Measurements from ENCODE around the gene ICA1.
"Not testable (repeated sequence)": the region's sequence is repeated elsewhere in the genome, so short reads cannot be mapped to it uniquely, and the experiment has no call there.

ICA1 gene

DNA sequence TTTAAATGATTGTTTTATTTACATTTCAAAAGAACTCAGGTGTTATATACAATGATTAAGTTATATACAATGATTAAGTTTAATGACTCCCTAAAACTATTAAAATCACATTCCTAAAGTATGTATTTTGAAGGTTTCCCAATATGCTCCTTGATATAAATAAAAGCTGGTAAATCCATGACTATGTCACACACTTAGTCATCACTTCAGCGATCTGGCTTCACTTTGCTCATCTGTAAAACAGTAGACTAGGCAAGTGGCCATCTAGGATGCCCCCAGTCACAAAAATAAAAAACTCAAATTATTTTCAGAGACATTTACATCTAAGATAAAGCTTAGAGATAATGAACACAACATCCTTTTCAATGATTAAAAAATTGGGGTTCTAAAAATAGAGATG, 10.8 kb downstream of the ICA1 start:
- Histone ChIP-seq H3K9me3 (replicated peaks; ENCODE audit: insufficient read depth, low read length) (no peaks in the 10 kb centered on the region), H4K20me1 (ENCODE audit: insufficient read depth, low read length) (no peaks in the 10 kb centered on the region), H3K27ac (ENCODE audit: low read length) (no peak overlapping the region), H3K4me2 (ENCODE audit: low read depth, low read length) (no peak overlapping the region), H3K79me2 (ENCODE audit: low read length) (no peaks in the 10 kb centered on the region), H3K9ac (ENCODE audit: low read length) (no peak overlapping the region), H3K36me3 (replicated peaks; ENCODE audit: insufficient read depth, low read length) (no peaks in the 10 kb centered on the region), H3K4me3 (ENCODE audit: low read length) (no peak overlapping the region), H3K9me2 (replicated peaks; ENCODE audit: insufficient read depth, low read length) (no peaks in the 10 kb centered on the region), H2AFZ (ENCODE audit: low read length) (no peak overlapping the region), H3F3A (ENCODE audit: insufficient read depth, low read length) (no peaks in the 10 kb centered on the region), H3K4me1 (ENCODE audit: low read length) (peaks cover under 1% of the 10 kb centered on the region; the same call in 1 of the 2 replicates), H3K27me3 (replicated peaks; ENCODE audit: insufficient read depth, low read length) (no peaks in the 10 kb centered on the region)
- no peak for DNase-seq
- TF ChIP-seq, protein P1, sequence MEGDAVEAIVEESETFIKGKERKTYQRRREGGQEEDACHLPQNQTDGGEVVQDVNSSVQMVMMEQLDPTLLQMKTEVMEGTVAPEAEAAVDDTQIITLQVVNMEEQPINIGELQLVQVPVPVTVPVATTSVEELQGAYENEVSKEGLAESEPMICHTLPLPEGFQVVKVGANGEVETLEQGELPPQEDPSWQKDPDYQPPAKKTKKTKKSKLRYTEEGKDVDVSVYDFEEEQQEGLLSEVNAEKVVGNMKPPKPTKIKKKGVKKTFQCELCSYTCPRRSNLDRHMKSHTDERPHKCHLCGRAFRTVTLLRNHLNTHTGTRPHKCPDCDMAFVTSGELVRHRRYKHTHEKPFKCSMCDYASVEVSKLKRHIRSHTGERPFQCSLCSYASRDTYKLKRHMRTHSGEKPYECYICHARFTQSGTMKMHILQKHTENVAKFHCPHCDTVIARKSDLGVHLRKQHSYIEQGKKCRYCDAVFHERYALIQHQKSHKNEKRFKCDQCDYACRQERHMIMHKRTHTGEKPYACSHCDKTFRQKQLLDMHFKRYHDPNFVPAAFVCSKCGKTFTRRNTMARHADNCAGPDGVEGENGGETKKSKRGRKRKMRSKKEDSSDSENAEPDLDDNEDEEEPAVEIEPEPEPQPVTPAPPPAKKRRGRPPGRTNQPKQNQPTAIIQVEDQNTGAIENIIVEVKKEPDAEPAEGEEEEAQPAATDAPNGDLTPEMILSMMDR (IDR thresholded peaks at IDR 0.05; ENCODE audit: low read length): no peak
- TF ChIP-seq EZH2 (optimal IDR thresholded peaks at IDR 0.05; ENCODE audit: low read depth, low read length) (no peak), EZH2phosphoT487 (IDR thresholded peaks at IDR 0.05; ENCODE audit: low read length) (no peak)

DNA sequence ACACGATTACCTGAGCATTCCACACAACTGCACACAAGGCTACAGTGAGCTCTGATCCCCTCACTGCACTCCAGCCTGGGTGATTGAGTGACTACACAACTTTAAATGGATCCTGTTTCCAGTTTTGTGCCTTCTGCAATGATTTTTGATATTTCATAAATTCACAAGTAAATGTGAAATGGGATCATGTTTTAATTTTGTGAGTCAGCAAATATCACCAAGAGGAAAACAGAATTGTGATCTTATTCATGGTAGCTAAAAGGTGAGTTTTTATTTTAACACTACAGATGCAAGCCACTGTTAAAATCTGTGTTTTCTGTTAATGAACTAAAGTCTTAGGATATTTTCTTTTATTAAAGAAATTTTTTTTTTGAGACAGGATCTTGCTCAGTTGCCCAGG, 11.4 kb downstream of the ICA1 start:
- no peak for DNase-seq
- Histone ChIP-seq H3K27ac (ENCODE audit: low read length) (no peak overlapping the region), H3K4me2 (ENCODE audit: low read depth, low read length) (no peak overlapping the region), H3K9me2 (replicated peaks; ENCODE audit: insufficient read depth, low read length) (no peaks in the 10 kb centered on the region), H3K4me3 (ENCODE audit: low read length) (no peak overlapping the region), H3K4me1 (ENCODE audit: low read length) (peaks cover 4% of the 10 kb centered on the region; the same call in 1 of the 2 replicates), H4K20me1 (ENCODE audit: insufficient read depth, low read length) (no peaks in the 10 kb centered on the region), H3K9me3 (replicated peaks; ENCODE audit: insufficient read depth, low read length) (no peaks in the 10 kb centered on the region), H3K9ac (ENCODE audit: low read length) (no peak overlapping the region), H3K79me2 (ENCODE audit: low read length) (no peaks in the 10 kb centered on the region), H2AFZ (ENCODE audit: low read length) (no peak overlapping the region), H3F3A (ENCODE audit: insufficient read depth, low read length) (no peaks in the 10 kb centered on the region), H3K36me3 (replicated peaks; ENCODE audit: insufficient read depth, low read length) (no peaks in the 10 kb centered on the region), H3K27me3 (replicated peaks; ENCODE audit: insufficient read depth, low read length) (no peaks in the 10 kb centered on the region)
- TF ChIP-seq EZH2phosphoT487 (IDR thresholded peaks at IDR 0.05; ENCODE audit: low read length): no peak

DNA sequence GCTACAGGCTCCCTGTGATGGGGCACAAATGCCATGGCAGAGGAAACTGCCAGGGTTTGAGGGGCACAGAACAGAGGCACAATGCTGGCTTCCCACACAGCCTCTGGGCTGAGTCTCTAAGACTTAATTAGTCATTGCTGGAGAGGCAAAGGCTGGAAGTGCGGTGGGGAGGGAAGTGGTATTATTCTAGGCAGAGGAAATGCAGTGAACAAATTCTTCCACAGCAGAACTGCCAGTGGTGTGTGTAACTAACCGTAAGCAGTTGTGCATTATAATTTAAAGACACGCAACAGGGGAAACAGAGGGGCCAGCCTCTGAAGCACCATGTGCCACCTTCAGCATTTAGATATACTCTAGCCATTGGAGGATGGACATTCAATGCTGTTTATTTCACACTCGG, 12.8 kb downstream of the ICA1 start:
- Histone ChIP-seq H3K9me3 (replicated peaks; ENCODE audit: insufficient read depth, low read length) (no peaks in the 10 kb centered on the region), H4K20me1 (ENCODE audit: insufficient read depth, low read length) (no peaks in the 10 kb centered on the region), H3K4me3 (ENCODE audit: low read length) (no peak overlapping the region), H3K27me3 (replicated peaks; ENCODE audit: insufficient read depth, low read length) (no peaks in the 10 kb centered on the region), H3K9me2 (replicated peaks; ENCODE audit: insufficient read depth, low read length) (no peaks in the 10 kb centered on the region), H3K36me3 (replicated peaks; ENCODE audit: insufficient read depth, low read length) (no peaks in the 10 kb centered on the region), H3K4me1 (ENCODE audit: low read length) (peaks cover 4% of the 10 kb centered on the region; the same call in 1 of the 2 replicates), H3F3A (ENCODE audit: insufficient read depth, low read length) (no peaks in the 10 kb centered on the region), H3K9ac (ENCODE audit: low read length) (no peak overlapping the region), H3K79me2 (ENCODE audit: low read length) (no peaks in the 10 kb centered on the region), H2AFZ (ENCODE audit: low read length) (no peak overlapping the region), H3K4me2 (ENCODE audit: low read depth, low read length) (no peak overlapping the region), H3K27ac (ENCODE audit: low read length) (no peak overlapping the region)
- no peak for TF ChIP-seq EZH2 (optimal IDR thresholded peaks at IDR 0.05; ENCODE audit: low read depth, low read length)
- no peak for TF ChIP-seq EZH2phosphoT487 (IDR thresholded peaks at IDR 0.05; ENCODE audit: low read length)
- TF ChIP-seq, protein P1 (IDR thresholded peaks at IDR 0.05; ENCODE audit: low read length): no peak
- DNase-seq: no peak

DNA sequence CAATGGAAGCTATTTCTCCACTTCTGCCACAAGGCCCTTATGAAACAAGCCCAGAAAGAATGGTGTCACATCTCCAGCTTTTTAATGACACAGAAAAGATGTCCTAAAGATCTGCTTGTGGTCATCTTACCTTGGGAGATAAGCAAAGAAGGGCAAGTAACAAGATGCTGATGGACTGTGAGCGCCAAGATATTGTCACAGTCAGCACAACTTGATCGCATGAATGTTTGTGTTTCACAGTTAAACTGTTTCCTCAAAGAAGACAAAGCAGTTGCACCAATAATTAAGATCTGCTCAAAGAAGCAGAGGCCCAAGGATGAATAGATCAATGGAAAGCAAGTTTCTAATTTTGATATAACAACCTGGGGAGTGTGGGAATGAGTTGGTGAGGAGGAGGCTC, 15.9 kb downstream of the ICA1 start:
- H4K20me1 ChIP-seq (ENCODE audit: insufficient read depth, low read length): no peaks in the 10 kb centered on the region
- H3F3A ChIP-seq (ENCODE audit: insufficient read depth, low read length): no peaks in the 10 kb centered on the region
- H3K4me2 ChIP-seq (ENCODE audit: low read depth, low read length): no peak overlapping the region
- H3K9me3 ChIP-seq (replicated peaks; ENCODE audit: insufficient read depth, low read length): no peaks in the 10 kb centered on the region
- H3K27ac ChIP-seq (ENCODE audit: low read length): no peak overlapping the region
- H3K9ac ChIP-seq (ENCODE audit: low read length): no peak overlapping the region
- H3K27me3 ChIP-seq (replicated peaks; ENCODE audit: insufficient read depth, low read length): no peaks in the 10 kb centered on the region
- no peak overlapping the region for H2AFZ ChIP-seq (ENCODE audit: low read length)
- H3K79me2 ChIP-seq (ENCODE audit: low read length): no peaks in the 10 kb centered on the region
- H3K4me3 ChIP-seq (ENCODE audit: low read length): no peak overlapping the region
- no peaks in the 10 kb centered on the region for H3K36me3 ChIP-seq (replicated peaks; ENCODE audit: insufficient read depth, low read length)
- no peak for DNase-seq
- no peaks in the 10 kb centered on the region for H3K9me2 ChIP-seq (replicated peaks; ENCODE audit: insufficient read depth, low read length)
- TF ChIP-seq EZH2 (optimal IDR thresholded peaks at IDR 0.05; ENCODE audit: low read depth, low read length) (no peak), EZH2phosphoT487 (IDR thresholded peaks at IDR 0.05; ENCODE audit: low read length) (no peak)
- TF ChIP-seq, protein P1 (IDR thresholded peaks at IDR 0.05; ENCODE audit: low read length): no peak
- H3K4me1 ChIP-seq (ENCODE audit: low read length): peaks cover 4% of the 10 kb centered on the region; the same call in 1 of the 2 replicates

DNA sequence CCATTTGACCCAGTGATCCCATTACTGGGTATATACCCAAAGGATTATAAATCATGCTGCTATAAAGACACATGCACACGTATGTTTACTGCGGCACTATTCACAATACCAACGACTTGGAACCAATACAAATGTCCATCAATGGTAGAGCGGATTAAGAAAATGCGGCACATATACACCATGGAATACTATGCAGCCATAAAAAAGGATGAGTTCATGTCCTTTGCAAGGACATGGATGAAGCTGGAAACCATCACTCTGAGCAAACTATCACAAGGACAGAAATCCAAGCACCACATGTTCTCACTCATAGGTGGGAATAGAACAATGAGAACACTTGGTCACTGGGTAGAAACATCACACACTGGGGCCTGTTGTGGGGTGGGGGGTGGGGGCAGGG, 16.9 kb downstream of the ICA1 start:
- H3K27me3 ChIP-seq (replicated peaks; ENCODE audit: insufficient read depth, low read length); H3K9me3 ChIP-seq (replicated peaks; ENCODE audit: insufficient read depth, low read length); H2AFZ ChIP-seq (ENCODE audit: low read length); H3K9ac ChIP-seq (ENCODE audit: low read length); H4K20me1 ChIP-seq (ENCODE audit: insufficient read depth, low read length); H3K9me2 ChIP-seq (replicated peaks; ENCODE audit: insufficient read depth, low read length); H3K36me3 ChIP-seq (replicated peaks; ENCODE audit: insufficient read depth, low read length); H3F3A ChIP-seq (ENCODE audit: insufficient read depth, low read length); H3K4me1 ChIP-seq (ENCODE audit: low read length); H3K27ac ChIP-seq (ENCODE audit: low read length); H3K79me2 ChIP-seq (ENCODE audit: low read length); H3K4me3 ChIP-seq (ENCODE audit: low read length); DNase-seq; H3K4me2 ChIP-seq (ENCODE audit: low read depth, low read length): not testable (repeated sequence)

DNA sequence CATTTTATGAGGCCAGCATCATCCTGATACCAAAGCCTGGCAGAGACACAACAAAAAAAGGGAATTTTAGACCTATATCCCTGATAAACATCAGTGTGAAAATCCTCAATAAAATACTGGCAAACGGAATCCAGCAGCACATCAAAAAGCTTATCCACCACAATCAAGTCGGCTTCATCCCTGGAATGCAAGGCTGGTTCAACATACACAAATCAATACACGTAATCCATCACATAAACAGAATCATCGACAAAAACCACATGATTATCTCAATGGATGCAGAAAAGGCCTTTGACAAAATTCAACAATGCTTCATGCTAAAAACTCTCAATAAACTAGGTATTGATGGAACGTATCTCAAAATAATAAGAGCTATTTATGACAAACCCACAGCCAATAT, 18.9 kb downstream of the ICA1 start:
- H3K9me3 ChIP-seq (replicated peaks; ENCODE audit: insufficient read depth, low read length); H3K4me2 ChIP-seq (ENCODE audit: low read depth, low read length); DNase-seq; H3F3A ChIP-seq (ENCODE audit: insufficient read depth, low read length); H3K9ac ChIP-seq (ENCODE audit: low read length); H2AFZ ChIP-seq (ENCODE audit: low read length); H3K79me2 ChIP-seq (ENCODE audit: low read length); H3K36me3 ChIP-seq (replicated peaks; ENCODE audit: insufficient read depth, low read length); H3K4me1 ChIP-seq (ENCODE audit: low read length); H3K27ac ChIP-seq (ENCODE audit: low read length); H4K20me1 ChIP-seq (ENCODE audit: insufficient read depth, low read length); H3K9me2 ChIP-seq (replicated peaks; ENCODE audit: insufficient read depth, low read length); H3K27me3 ChIP-seq (replicated peaks; ENCODE audit: insufficient read depth, low read length); H3K4me3 ChIP-seq (ENCODE audit: low read length): not testable (repeated sequence)
